ENCODE results near the gene YBX3.

GRCh38 chr12:10652192-10652591, 70.9 kb downstream of the YBX3 start:
- TF ChIP-seq CTCF (IDR thresholded peaks at IDR 0.05) (no peak), POLR2A (IDR thresholded peaks at IDR 0.05; ENCODE audit: low read depth) (no peak)

Measured in esophagus muscularis mucosa (tissue), 3 donors.